ENCODE data around the gene EIF2B2. TPM values are rescaled to one million over a fixed set of nuclear protein-coding genes. Genes with fewer than 3 reads are reported as not detected.

EIF2B2 gene
- total RNA-seq, 4 donors from 2014 or later, result 28.1 to 56.2 (median 36.6) TPM

- H3K36me3 ChIP-seq, result peaks cover 4 to 93% of the 10 kb centered on the region in 2 donors
- no peak overlapping the region for H3K4me3 ChIP-seq
- no peaks in the 10 kb centered on the region for H3K4me1 ChIP-seq
- no peaks in the 10 kb centered on the region for H3K27me3 ChIP-seq
- 88 to 97% methylated on average over 2 of the region's 2 CpGs for WGBS, 2 donors (ENCODE audit: low coverage in 1 of 2)
- no peak for ATAC-seq
- TF ChIP-seq POLR2A (IDR thresholded peaks at IDR 0.05) (no peak), EP300 (IDR thresholded peaks at IDR 0.05) (no peak), CTCF (IDR thresholded peaks at IDR 0.05) (no peak), POLR2AphosphoS5 (IDR thresholded peaks at IDR 0.05) (no peak)
- H3K9me3 ChIP-seq, result no peaks in the 10 kb centered on the region
- H3K27ac ChIP-seq, result no peak overlapping the region
These were observed 23.2 kb downstream of the EIF2B2 start for GRCh38 chr14:75025876-75026275.

GRCh38 chr14:75030147-75030546 is 27.4 kb downstream of the EIF2B2 start:
- Histone ChIP-seq H3K27ac (no peak overlapping the region), H3K4me1 (no peaks in the 10 kb centered on the region), H3K36me3 (peaks cover 0 to 91% of the 10 kb centered on the region in 2 donors), H3K9me3 (no peaks in the 10 kb centered on the region), H3K27me3 (no peaks in the 10 kb centered on the region), H3K4me3 (no peak overlapping the region)
- WGBS, 2 donors (ENCODE audit: low coverage in 1 of 2), result 0% methylated on average over 1 of the region's 1 CpG
- TF ChIP-seq POLR2A (IDR thresholded peaks at IDR 0.05), result no peak
- no peak for TF ChIP-seq EP300 (IDR thresholded peaks at IDR 0.05)
- ATAC-seq, result no peak

GRCh38 chr14:75032939-75033338 is 30.2 kb downstream of the EIF2B2 start:
- Histone ChIP-seq H3K27me3 (no peaks in the 10 kb centered on the region), H3K4me1 (no peaks in the 10 kb centered on the region), H3K36me3 (peaks cover 0 to 97% of the 10 kb centered on the region in 2 donors), H3K4me3 (no peak overlapping the region), H3K9me3 (no peaks in the 10 kb centered on the region), H3K27ac (no peak overlapping the region)
- no peak for ATAC-seq
- TF ChIP-seq POLR2AphosphoS5 (IDR thresholded peaks at IDR 0.05) (no peak), CTCF (IDR thresholded peaks at IDR 0.05) (no peak), POLR2A (IDR thresholded peaks at IDR 0.05) (no peak), EP300 (IDR thresholded peaks at IDR 0.05) (no peak)
- WGBS, 2 donors (ENCODE audit: low coverage in 1 of 2), result 88 to 100% methylated on average over 2 of the region's 2 CpGs

- H3K36me3 ChIP-seq, result peaks cover 0 to 58% of the 10 kb centered on the region in 2 donors
- 58 to 100% methylated on average over 1 of the region's 1 CpG for WGBS, 2 donors (ENCODE audit: low coverage in 1 of 2)
- no peak overlapping the region for H3K4me3 ChIP-seq
- no peaks in the 10 kb centered on the region for H3K9me3 ChIP-seq
- no peaks in the 10 kb centered on the region for H3K27me3 ChIP-seq
- peaks cover 0 to 22% (median 3%) of the 10 kb centered on the region in 3 donors for H3K4me1 ChIP-seq
- ATAC-seq, result peak; percentile 59
- TF ChIP-seq POLR2AphosphoS5 (IDR thresholded peaks at IDR 0.05) (no peak), EP300 (IDR thresholded peaks at IDR 0.05) (no peak), CTCF (IDR thresholded peaks at IDR 0.05) (no peak), POLR2A (IDR thresholded peaks at IDR 0.05) (no peak)
- no peak overlapping the region for H3K27ac ChIP-seq
These were observed 37.8 kb downstream of the EIF2B2 start for GRCh38 chr14:75040507-75040906.

GRCh38 chr14:75040959-75041358 is 38.2 kb downstream of the EIF2B2 start:
- Histone ChIP-seq H3K4me3 (no peak overlapping the region), H3K36me3 (peaks cover 0 to 53% of the 10 kb centered on the region in 2 donors), H3K27me3 (no peaks in the 10 kb centered on the region), H3K9me3 (no peaks in the 10 kb centered on the region), H3K4me1 (peaks cover 0 to 27% (median 3%) of the 10 kb centered on the region in 3 donors), H3K27ac (no peak overlapping the region)
- 69 to 100% methylated on average over 1 to 2 of the region's 2 CpGs for WGBS, 2 donors (ENCODE audit: low coverage in 1 of 2)
- no peak for TF ChIP-seq POLR2AphosphoS5 (IDR thresholded peaks at IDR 0.05)
- no peak for TF ChIP-seq CTCF (IDR thresholded peaks at IDR 0.05)
- TF ChIP-seq EP300 (IDR thresholded peaks at IDR 0.05), result no peak
- no peak for TF ChIP-seq POLR2A (IDR thresholded peaks at IDR 0.05)
- no peak for ATAC-seq

Data from gastroesophageal sphincter (tissue), 4 donors.